Measurements from ENCODE around the gene HBZ.

GRCh38 chr16:162271-162991 is 10.0 kb downstream of the HBZ start:
- TF ChIP-seq, protein P1, sequence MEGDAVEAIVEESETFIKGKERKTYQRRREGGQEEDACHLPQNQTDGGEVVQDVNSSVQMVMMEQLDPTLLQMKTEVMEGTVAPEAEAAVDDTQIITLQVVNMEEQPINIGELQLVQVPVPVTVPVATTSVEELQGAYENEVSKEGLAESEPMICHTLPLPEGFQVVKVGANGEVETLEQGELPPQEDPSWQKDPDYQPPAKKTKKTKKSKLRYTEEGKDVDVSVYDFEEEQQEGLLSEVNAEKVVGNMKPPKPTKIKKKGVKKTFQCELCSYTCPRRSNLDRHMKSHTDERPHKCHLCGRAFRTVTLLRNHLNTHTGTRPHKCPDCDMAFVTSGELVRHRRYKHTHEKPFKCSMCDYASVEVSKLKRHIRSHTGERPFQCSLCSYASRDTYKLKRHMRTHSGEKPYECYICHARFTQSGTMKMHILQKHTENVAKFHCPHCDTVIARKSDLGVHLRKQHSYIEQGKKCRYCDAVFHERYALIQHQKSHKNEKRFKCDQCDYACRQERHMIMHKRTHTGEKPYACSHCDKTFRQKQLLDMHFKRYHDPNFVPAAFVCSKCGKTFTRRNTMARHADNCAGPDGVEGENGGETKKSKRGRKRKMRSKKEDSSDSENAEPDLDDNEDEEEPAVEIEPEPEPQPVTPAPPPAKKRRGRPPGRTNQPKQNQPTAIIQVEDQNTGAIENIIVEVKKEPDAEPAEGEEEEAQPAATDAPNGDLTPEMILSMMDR (conservative IDR thresholded peaks at IDR 0.05; ENCODE audit: low read length): no peak
- no peak for TF ChIP-seq EZH2phosphoT487 (IDR thresholded peaks at IDR 0.05; ENCODE audit: borderline replicate concordance)
